Mammary epithelial cell (primary cell): ENCODE measurements around the gene SHROOM1.

ENCODE experiments used
- CTCF ChIP-seq, 2 donors: IDR thresholded peaks in 1 of 2; conservative IDR thresholded peaks in 1 of 2; 2 replicates each; pipeline ENCODE4 v1.5.1; 2011 to 2012; ENCODE audit warnings: inconsistent platforms in 2 of 2, low read length in 2 of 2, mild to moderate bottlenecking in 2 of 2, control low read depth in 1 of 2, low read depth in 1 of 2; ENCODE audit not compliant: insufficient read depth in 1 of 2; ENCODE audit errors: extremely low read depth in 1 of 2
- EZH2 ChIP-seq: IDR thresholded peaks from 2 replicates; pipeline ENCODE4 v1.6.1; 2012; ENCODE audit warnings: low read length, inconsistent platforms, borderline replicate concordance

GRCh38 chr5:132830436-132831094 is at the start of gene SHROOM1:
- no peak for TF ChIP-seq CTCF (conservative IDR thresholded peaks at IDR 0.05 in 1 of 2, IDR thresholded peaks at IDR 0.05 in 1 of 2; ENCODE audit: extremely low read depth in 1 of 2, insufficient read depth in 1 of 2, low read depth in 1 of 2, low read length in 2 of 2)
- TF ChIP-seq EZH2 = no peak
